Gastrocnemius medialis (tissue), 4 donors: Measurements from ENCODE around the gene CLEC2L.

ENCODE experiments used
- CTCF ChIP-seq, 5 experiments: fragments of 450-650 bp in 3 of 5; fragments of 200-600 bp in 2 of 5; sonication (generic) in 2 of 5; IDR thresholded peaks in 4 of 5; conservative IDR thresholded peaks in 1 of 5; 1 replicate in 4 of 5; 2 replicates in 1 of 5; pipeline ENCODE4 v1.5.1; 2016 to 2019; ENCODE audit warnings: antibody characterized with exemption in 5 of 5, mild to moderate bottlenecking in 3 of 5, moderate library complexity in 3 of 5
- POLR2A ChIP-seq, 2 donors: fragments of 450-650 bp; IDR thresholded peaks; one replicate each; pipeline ENCODE4 v1.6.1; 2017; ENCODE audit warnings: antibody characterized with exemption in 2 of 2, mild to moderate bottlenecking in 2 of 2, moderate library complexity in 2 of 2

- TF ChIP-seq POLR2A (IDR thresholded peaks at IDR 0.05), result no peak
- no peak for TF ChIP-seq CTCF (IDR thresholded peaks at IDR 0.05 in 4 of 5, conservative IDR thresholded peaks at IDR 0.05 in 1 of 5)
These were observed 43.9 kb upstream of the CLEC2L start for GRCh38 chr7:139479620-139480019.
